NCI-H345 (cell line): ENCODE measurements around the gene KAT8.
"Not testable (repeated sequence)": the region's sequence is repeated elsewhere in the genome, so short reads cannot be mapped to it uniquely, and the experiment has no call there.

ENCODE experiments used
- DNase-seq: peaks from one replicate; lab custom pipeline; 2025; lab: John Stamatoyannopoulos, UW

KAT8 gene

DNA sequence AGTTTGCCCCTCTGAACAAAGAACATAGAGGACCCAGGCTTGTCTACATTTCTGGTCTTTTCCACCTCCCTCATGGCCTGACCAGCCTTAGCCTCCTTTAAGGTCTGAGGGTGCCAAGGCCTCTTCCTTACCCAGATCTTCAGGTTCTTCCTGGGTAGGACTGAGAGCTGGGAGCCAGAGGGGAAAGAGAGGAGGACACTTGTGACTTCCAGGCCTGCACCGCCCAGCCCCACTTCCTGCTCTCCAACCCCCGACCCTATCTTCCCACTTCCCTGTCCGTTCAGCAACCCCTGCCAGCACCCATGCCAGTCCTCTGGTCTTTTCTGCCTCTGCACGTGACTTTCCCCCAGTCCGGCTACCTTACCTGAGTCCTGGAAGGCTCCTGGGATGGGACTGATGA, 31.9 kb downstream of the KAT8 start:
- DNase-seq: no peak

DNA sequence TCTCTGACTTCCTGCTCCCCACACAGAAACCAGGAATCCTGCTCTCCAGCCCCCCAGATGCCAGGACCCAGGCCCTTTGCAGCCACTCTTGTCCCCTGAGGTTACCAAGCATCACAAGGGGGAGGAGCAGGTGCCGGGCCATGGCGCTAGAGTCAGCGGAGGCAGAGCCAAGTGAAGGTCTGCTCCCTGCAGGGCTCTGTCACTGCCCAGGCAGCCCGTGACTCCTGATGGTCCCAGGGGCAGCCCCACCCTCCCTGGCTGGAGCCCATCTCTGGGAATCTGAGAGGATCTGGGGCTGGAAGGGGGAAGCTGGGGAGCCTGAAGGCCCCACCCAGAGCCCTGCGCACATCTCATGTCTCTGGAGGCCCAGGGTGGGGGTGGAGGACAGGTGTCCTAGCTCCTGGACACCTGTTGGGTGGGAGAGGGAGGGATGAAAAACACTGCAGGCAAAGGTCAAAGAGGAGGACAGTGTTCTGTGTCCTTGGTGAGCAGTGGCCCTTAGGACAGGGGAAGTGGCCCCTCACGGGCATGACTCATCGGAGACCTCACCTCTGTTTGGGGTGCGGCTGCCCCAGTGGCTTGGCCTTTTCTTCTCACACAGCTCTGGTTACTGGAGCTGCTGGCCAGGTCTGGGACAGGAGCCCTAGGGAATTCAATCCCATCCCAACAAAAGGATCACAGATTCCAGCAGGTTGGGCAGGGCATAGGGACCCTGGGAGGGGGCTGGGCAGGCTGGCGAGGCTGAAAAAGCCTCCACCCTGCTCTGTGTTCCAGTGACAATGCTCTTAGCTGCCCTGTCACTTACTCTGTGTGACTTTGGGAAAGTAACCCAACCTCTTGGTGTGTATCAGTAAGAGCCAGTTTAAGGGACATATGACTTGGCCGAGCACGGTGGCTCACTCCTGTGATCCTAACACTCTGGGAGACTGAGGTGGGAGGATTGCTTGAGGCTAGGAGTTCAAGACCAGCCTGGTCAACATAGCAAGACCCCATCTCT, 32.7 kb downstream of the KAT8 start, which contains the start of gene PRSS36:
PRSS36 (minus strand) TSS at position 173 of the 997 bp plus-strand sequence; CDS start at position 142, 31 bp downstream.
- DNase-seq: no peak

DNA sequence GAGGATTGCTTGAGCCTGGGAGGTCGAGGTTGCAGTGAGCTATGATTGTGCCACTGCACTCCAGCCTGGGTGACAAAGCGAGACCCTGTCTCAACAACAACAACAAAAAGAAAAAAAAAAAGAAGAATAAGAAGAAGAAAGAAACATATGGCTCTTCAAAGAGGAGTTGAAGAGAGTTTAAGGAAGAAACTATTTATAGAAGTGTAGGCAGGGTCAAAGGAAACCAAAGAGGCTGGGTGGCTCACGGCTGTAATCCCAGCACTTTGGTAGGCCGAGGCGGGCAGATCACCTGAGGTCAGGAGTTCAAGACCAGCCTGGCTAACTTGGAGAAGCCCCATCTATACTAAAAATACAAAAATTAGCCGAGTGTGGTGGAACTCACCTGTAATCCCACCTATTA, 33.5 kb downstream of the KAT8 start:
- not testable (repeated sequence) for DNase-seq

DNA sequence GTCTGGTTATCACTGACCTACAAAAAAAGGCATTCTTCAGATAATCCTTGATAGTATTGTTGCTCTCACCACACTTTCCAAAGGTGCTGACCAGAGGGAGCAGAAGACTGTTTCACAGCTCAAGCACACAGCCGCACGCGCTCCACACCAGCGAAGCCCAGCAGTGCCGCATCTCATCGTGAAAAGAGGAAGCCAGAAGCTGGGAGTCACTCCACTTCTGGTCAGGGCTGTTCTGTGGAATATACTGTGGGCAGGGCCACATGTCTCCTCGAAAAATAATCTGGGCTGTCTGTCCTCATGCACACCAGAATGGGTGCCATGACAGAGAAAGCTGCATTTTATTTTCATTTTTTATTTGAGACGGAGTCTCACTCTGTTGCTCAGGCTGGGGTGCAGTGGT, 39.7 kb downstream of the KAT8 start:
- no peak for DNase-seq

- no peak for DNase-seq
Observed at GRCh38 chr16:31167315-31167714, 49.9 kb downstream of the KAT8 start.

DNA sequence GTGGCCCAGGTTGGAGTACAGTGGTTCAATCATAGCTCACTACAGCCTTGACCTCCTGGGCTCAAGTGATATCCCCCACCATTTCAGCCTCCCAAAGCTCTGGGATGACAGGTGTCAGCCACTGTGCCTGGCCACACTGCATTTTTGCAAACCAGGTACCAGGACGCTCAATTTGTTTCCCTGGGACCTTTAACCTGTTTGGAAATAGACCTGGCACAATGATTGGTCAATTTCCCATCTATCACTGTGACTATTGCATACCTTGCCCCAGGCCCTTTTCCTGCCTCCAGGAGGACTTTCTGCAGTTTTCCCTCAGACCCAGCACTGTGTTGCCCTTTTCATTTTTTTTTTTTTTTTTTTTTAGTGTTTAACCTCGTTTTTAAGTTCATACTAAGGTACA, 51.4 kb downstream of the KAT8 start:
- DNase-seq: no peak

DNA sequence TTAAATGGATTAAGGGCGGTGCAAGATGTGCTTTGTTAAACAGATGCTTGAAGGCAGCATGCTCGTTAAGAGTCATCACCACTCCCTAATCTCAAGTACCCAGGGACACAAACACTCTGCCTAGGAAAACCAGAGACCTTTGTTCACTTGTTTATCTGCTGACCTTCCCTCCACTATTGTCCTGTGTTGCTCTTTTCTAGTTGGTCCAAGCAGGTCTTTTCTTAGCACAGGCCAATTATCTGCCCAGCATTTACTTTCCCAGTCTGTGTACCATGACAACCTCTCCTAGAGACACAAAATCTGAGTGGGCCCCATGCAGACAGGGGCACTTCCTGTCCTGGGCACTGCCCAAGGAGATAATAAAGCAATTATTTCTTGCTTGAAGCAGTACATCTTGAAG, 52.6 kb downstream of the KAT8 start:
- DNase-seq: peak; percentile 7

DNA sequence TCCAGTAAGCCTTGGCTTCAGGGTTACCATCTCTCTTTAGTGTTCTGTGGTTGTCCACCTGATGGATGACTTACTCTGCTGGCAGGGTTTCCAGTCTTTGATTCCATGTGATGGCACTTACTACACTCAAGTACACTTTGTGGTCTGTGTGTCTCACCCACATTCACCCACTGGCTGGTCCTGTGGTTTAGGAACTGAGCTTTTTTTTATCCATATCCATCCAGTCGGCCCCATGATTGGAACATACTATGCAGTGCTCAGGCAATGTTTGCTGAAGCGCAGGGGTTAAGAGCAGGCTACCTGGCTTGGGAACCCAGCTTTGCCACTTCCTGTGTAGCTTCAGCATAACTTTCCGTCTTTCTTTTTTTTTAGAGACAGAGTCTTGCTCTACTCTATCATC, 59.7 kb downstream of the KAT8 start:
- DNase-seq: no peak

- no peak for DNase-seq
Observed at GRCh38 chr16:31179219-31179746, 61.8 kb downstream of the KAT8 start.

DNA sequence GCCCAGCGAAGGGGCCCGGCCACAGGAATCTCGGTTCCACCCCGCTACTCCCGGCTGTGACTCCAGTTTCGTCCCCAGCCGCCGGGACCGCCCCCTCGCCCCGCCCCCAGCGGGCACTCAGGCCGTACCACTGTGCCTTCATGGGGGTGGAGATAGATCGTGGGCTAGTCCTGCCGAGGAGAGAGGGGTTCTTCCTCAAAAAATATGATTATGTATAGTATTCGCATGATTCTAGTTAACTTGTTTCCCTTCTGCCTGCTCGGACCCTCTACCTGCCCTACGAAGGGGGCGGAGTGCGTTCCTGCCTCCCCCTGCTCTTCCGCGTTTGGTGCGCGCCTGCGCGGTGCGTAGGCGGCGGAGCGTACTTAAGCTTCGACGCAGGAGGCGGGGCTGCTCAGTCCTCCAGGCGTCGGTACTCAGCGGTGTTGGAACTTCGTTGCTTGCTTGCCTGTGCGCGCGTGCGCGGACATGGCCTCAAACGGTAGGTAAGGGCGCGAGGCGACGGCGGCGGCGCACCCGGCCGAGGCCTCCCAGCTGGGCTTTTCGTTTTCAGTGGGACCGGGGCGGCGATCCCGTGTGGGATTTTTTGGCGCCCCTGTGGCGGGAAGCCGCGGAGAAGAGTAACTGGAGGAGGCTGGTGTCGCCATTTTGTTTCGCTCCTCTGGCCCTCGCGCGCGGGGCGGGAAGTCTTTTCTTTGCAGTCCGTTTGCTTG, 62.4 kb downstream of the KAT8 start, which contains the start of gene FUS:
FUS (plus strand) TSS at position 393 of the 713 bp plus-strand sequence; CDS start at position 469, 76 bp downstream.
- peak; percentile 96 for DNase-seq
